GM18907 (cell line): Measurements from ENCODE around the gene OR6B2.

Source experiments
- ATAC-seq: cut with Tn5 transposase; IDR thresholded peaks from one replicate; pipeline ENCODE4 v1.9.1; 2021; ENCODE audit warnings: mild to moderate bottlenecking, moderate library complexity; ENCODE audit not compliant: unreplicated experiment

The OR6B2 gene

DNA sequence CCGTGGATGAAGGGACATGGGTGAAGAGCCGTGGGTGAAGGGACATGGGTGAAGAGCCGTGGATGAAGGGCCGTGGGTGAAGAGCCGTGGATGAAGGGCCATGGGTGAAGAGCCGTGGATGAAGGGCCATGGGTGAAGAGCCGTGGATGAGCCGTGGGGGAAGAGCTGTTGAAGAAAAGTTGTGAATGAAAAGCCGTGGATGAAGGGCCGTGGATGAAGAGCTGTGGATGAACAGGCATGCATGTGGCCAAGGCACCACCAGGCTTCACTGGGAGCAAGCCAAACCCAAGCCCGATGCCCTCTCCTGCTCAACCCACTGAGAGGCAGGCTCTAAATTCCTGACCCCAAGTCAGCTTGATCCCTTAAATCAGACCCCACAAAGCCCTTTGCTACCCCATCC lies 12.5 kb upstream of the OR6B2 start:
- ATAC-seq: no peak

GRCh38 chr2:240041363-240041762 lies 11.1 kb upstream of the OR6B2 start:
- ATAC-seq: no peak

- no peak for ATAC-seq
These were observed 7.1 kb upstream of the OR6B2 start for GRCh38 chr2:240037358-240037757.

DNA sequence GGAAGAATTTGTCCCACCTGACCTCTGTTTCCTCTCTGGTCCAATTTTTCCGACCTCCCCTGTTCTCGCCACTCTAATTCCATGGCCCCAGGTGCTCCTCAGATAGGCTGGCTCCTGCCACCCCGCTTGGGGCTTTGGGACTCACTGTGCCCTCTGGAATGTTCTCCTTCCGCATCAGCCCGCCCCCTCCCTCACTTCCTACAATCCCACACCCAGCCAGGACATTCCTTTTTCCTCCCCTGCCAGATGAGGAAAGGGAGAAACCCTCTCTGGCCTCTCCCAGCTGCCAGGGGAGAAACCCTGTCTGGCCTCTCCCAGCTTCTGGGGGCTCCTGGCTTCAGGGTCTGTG lies 3.1 kb upstream of the OR6B2 start:
- no peak for ATAC-seq

GRCh38 chr2:240032406-240033329 lies 2.4 kb upstream of the OR6B2 start:
- no peak for ATAC-seq

GRCh38 chr2:240024766-240025165 lies 5.5 kb downstream of the OR6B2 start:
- ATAC-seq: peak; percentile 25

- ATAC-seq: no peak
These were observed 6.4 kb downstream of the OR6B2 start for GRCh38 chr2:240023792-240024191.

- ATAC-seq: no peak
These were observed 8.6 kb downstream of the OR6B2 start for GRCh38 chr2:240021488-240022104.

- no peak for ATAC-seq
These were observed 12.0 kb downstream of the OR6B2 start for GRCh38 chr2:240018071-240018750.

GRCh38 chr2:240014327-240014726 lies 15.9 kb downstream of the OR6B2 start:
- no peak for ATAC-seq

DNA sequence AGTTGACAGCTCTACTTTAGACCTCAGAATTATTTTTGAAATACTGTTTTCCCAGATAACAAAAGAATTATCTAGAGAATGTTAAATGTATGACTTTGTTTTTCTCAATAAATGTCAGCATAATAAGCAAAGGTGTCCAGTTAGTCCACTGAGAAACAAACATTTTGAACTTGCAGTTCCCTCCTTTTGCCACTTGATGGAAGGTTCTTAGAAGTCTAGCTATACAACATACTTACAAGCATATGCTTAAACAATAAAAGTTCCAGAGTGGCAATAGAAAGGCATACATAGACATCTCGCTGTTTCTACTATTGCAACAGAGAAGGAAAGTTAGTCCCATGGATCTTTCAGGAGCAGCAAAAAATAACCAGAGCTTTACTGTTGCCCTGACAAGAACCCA lies 16.9 kb downstream of the OR6B2 start:
- ATAC-seq: no peak

GRCh38 chr2:240002983-240003382 lies 27.2 kb downstream of the OR6B2 start:
- no peak for ATAC-seq

DNA sequence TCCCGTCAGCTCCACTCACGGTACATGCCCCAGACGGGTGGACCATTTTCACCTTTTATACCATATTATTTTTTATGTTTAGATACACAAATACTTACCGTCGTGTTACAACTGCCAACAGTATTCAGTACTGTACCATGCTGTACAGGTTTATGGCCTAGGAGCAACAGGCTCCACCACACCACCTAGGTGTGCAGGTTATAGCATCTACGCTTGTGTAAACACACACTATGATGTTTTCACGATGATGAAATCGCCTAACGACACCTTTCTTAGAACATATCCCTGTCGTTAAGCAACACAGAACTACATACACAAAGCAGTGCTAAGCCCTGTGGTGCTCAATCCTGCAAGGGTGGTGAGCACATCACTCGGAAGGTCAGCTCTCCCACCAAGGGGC lies 29.6 kb downstream of the OR6B2 start:
- ATAC-seq: no peak

- ATAC-seq: no peak
These were observed 32.4 kb downstream of the OR6B2 start for GRCh38 chr2:239997686-239998409.

GRCh38 chr2:239994086-239994485 lies 36.1 kb downstream of the OR6B2 start:
- no peak for ATAC-seq

DNA sequence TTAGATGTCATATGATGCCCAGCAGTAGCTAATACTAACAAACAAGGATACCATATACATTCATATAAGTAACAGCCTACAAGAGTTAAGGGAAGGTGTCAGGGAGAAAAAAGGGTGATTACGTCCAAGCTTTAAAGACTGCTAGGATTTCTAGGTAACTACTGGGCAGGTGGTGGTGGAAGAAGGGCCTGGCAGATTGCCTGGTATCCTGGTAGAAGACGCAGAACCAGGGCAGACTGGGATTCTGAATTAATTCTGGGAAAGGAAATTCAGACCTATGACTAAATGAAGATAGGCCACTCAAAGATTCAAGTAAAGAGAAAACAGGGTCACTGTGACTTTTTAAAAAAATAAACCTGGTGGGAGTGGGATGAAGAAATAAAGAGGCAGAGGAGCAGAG lies 36.9 kb downstream of the OR6B2 start:
- no peak for ATAC-seq

GRCh38 chr2:239991689-239992314 lies 38.4 kb downstream of the OR6B2 start:
- ATAC-seq: no peak

DNA sequence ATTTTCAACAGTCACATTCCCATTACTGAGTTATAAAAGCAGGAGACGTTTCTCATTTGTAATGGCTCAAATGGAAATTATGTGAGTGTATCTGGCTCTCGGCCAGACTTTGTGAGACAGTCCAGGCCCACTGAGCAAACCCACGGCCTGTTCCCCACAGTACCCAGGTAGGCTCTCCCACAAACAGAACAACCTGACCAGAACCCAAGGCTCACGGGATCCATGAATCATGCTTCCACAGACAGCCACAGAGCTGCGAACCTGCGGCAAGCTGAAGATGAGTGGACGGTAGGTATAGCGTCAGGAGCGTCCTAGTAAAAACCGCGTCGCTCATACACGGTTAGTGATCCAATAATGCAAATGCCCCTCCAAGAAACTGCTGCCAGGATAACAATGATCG lies 39.3 kb downstream of the OR6B2 start:
- ATAC-seq: no peak

DNA sequence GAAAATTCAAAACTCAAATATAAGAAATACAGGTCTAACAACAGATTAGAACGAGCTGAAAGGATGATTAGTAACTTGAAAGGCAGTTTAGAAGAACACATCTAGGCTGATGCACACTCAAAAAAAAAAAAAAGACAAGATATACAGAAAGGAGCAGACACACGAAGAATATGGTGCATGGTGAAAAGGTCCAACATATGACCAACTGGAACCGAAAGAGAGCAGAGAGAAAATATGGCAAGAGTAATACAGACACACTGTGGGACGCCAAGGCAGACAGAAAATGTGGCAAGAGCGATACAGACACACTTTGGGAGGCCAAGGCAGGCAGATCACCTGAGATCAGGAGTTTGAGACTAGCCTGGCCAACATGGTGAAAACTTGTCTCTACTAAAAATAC lies 44.9 kb downstream of the OR6B2 start:
- no peak for ATAC-seq

DNA sequence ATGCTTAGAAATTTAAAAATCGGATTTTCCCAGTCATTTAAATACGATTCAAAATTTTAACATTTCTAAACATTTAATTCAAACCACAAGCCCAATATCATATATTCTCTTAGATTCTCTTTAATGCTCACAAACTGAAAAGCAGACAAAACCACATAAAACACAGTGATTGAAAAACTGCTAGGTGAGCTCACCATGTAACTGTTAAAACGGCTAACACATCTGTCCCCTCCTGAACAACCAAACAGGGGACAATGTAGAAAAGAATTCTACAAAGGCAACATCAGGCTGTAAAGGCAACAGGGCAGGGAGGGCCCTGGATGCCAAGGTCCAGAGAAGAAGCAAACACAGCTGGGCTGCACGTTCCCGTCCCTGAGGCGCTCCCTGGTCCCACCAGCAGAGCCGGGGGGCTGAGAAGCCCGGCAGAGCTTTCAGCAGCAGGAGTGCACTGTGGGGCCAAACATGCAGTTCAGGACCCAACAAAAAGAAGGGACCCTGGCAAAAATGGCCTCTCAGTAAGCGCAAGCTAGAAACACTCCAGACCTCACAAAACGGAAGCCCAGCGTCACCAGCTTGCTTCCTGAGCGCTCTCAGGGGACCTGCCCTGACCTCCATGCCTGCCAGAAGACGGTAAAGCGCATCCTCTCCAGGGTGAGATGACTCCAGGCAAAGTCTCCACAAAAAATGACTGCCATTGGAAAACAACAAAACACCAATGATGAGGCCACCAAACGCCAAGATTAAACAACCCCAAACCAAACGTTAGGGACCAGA lies 45.6 kb downstream of the OR6B2 start:
- no peak for ATAC-seq
